Measurements from ENCODE around the gene HES6. TPM values are rescaled to one million over a fixed set of nuclear protein-coding genes. Genes with fewer than 3 reads are reported as not detected.
A peak's percentile ranks its signal among the peaks of the same experiment; 100 is the strongest.

Gene HES6
- total RNA-seq, 1 donor from 2014 or later: 2.7 TPM

DNA sequence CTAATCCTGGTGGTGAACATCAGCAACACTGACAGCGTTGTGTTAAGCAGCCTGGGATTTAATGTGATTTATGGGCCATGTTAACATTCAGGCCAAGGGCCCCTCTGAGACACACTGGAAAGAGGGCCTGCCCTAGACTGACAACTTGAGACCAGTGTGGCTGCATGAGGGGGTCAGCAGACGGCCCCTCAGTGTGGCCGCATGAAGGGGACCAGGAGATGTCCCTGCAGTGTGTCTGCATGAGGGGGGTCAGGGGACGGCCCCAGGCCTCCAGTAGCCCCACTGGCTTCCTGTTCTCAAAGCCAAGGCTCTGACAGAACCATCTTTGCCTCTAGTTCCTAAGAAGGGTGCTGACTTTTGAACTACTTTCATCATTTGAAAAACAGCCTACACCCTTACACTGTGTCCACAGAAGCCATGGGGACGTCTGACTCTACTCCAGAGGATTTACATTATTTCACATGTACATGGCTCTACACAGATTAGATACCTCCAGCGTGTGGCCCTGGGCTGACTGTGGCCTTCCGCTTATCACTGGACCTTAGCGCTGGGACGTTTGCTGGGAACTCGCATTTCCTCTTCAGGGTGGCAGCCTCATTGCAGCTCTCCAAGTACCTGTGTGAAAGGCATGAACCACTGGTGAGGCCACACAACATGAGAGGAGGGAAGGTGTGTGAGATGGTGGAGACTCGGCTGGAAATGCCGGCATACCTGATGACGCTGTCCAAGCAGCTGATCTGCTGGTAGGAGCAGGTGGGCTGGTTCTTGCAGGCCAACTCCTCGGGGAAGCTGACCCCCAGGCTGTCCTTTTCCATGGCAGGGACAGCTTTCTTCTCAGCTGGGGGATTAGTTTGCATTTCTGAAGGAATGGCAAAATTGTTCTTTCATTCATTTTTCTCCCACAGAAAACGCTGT, 18.2 kb upstream of the HES6 start:
- intact Hi-C loops (cut with micrococcal nuclease): no loop called here
- ATAC-seq: no peak
- DNase-seq: peak; percentile 12

DNA sequence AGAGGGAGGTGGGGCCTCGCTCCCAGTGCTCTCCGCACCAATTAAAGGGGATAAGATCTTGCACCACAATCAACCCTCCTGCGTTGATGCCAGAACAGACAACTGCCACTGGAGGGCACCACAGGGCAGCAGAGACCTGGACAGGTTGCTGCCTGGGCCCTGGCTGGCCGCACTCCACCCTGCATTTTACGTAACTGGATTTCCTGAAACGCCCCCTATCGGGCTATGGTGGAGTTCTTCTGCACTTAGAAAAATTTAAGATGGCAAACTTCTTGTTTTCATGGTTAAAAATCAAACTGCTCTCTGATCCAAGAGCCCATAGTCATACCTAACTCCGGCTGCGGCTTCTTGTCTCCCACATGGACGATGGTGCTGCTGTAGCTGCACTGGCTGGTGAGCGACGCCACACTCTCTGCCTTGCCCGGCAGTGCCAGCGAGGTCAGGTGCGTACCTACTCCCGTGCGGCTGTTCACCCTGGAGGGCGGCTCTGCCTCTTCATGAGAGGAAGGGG, 16.8 kb upstream of the HES6 start:
- peak; percentile 69 for ATAC-seq
- peak; percentile 81 for DNase-seq
- intact Hi-C loops (cut with micrococcal nuclease): no loop called here

DNA sequence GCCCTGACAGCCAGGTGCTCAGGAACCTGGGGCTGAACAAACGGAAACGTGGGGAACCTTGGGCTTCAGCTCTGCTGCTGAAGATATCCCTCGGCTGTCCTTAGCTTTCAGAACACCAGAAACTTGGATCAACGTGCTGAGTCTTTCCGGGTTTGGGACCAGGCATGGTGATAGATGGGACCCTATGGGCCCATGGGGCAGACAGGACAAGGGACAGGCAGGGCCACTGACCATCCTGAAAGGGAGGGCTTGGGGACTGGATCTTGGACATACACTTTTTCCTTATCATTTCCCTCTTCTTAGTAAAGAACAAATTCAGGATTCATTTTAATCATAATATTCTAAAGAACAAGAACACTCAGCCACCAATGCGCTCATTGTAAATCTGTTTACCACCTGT, 16.3 kb upstream of the HES6 start:
- intact Hi-C loops (cut with micrococcal nuclease): no loop called here
- no peak for ATAC-seq
- DNase-seq: peak; percentile 6

DNA sequence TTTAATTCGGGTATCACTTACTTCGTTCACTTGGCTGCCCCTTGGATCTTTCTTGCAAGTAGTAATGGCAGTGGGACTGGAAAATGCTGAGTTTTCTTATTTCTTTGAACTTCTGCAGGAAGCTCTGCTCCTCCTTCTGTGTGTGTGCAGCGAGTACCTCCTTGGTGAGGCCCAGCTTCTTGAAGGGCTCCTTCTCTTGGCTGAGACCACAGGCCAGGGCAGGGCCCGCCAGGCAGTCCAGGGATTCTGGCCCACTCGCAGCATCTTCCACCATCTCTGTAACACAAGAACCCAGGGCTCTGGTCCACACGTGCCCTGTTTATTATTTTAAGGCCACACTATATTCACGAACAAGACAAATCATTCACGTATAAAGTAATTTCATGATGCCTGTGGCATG, 15.8 kb upstream of the HES6 start:
- ATAC-seq: no peak
- intact Hi-C loops (cut with micrococcal nuclease): no loop called here
- DNase-seq: peak; percentile 3

DNA sequence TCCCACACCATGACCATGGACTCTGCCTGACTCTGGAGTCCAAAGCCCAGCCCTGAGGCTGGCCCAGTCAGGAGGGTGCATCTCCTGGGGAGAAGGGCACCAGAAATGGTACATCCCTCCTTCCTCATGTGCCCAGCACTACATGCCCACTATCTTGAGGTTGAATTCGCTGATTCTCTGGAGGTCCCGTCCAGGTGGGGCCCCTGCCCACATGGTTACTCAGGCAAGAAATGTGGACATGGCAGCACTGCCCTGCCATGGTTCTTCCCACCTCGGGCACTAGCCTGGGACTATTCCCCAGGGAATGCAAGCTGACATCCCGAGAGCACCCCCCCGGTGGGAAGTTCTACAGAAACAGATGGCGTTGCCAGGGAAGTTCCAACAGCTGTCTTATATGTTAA, 15.3 kb upstream of the HES6 start:
- DNase-seq (peak; percentile 14), ATAC-seq (no peak)
- intact Hi-C loops (cut with micrococcal nuclease): no loop called here

DNA sequence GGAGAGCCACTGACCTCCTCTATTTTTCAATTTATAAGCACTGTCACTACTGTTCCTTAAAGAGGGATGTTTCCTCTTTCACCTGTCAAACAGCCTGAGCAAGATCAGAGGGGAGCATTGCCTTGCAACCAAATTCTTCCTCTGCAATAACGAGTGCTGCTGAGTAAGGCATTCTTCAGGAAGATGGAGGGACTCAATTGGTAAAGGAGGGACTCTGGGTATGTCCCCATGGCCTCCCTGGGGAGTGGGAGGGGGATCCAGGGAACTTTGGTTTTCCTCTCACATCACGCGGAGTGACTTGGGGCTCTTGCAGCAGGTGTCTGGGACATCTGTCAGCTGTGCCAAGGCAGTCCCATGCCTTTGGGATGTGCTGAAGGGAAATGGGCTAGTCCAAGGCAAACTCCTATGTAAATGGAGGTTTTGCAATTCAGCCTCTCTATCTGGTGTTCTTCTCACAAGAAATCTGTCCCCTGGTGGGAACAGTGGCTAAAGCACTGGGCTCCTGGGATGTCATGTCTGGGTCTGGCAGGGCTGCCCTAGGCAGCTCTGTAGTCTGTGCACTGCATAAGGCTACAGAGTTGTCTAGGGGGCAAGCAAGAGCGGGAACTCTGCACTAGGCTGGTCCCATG, 14.4 kb upstream of the HES6 start:
- no peak for ATAC-seq
- peak; percentile 11 for DNase-seq
- intact Hi-C loops (cut with micrococcal nuclease): no loop called here

DNA sequence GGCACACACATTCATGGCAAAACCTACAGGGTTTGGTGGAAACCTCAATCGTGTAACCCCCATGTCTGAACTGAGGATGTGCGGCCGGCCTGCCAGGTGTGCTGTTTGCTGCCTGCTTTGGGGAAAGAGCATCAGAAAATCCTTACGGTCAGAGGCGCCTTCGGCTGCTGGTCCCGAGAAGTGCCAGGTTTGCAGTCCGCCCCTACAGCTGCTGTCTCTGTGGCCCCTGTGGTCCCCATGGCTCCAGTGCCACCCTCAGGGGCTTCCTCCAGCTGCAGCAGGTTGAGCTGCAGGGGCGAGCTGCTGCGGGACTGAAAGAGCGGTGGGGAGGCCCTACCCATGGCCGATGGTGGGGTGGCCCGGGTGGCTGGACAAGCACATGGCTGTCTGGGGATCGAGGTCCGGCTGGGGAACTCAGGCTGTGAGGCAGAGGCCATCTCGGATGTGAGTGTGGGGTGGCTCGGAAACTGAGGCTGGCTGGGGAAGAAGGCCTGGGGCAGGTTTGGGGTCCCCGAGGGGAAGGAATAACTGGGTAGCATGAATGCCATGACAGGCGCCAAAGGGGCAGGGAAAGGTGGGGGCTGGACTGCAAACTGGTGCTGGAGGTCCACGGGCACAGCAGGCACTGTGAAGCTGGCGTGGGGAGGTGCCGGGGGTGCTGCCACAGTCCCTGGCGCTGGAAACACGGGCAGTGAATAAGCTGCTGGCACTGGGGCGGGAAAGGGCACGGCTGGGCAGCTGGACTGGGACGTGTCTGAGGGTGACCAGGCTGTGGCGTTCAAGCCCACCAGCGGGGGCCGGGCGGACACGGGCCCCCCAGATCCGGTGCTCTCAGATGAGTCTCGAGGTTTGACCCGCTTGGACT, 13.2 kb upstream of the HES6 start:
- intact Hi-C loops (cut with micrococcal nuclease): no loop called here
- no peak for ATAC-seq

DNA sequence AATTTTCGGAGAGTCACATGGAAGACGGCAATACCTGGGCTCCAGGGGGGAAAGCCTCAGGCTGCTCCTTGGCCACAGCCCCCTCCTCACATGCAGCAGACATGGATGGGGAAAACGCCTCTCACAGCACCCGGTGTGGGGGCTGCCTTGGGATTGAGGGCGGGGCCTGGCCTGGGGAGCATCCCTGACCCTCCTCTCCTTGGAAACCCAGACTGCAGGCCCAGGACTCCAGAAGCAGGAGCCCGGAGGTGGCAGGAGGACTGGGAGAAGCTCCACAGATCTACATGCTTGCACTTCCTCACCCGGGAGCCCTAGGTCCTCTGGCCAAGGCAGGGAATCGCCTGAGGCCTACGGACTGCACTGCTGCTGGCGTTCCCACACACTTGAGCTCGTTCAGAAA, 12.1 kb upstream of the HES6 start:
- DNase-seq: peak; percentile 11
- ATAC-seq: no peak
- intact Hi-C loops (cut with micrococcal nuclease): no loop called here

More for the DNA sequence above, 13.2 kb upstream of the HES6 start:
- DNase-seq: peak; percentile 24

DNA sequence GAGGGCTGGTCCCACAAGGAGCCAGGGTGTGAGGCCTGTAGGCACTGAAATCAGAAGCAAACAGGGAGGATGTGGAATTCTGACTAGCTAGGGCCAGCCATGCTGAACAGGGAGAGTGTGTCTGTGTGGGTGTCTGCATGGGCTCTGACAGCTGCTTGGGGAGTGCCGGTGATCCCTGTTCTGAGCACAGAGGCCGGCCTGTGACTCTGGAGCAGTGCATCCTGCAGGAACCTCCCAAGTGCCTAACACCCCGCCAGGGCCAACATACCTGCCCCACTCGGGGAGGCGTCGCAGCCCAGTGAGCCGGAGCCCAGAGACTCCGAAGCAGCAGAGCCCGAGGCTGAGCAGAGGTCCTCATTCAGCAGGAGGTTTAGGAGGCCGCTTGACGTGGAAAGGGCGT, 11.5 kb upstream of the HES6 start:
- ATAC-seq: no peak
- intact Hi-C loops (cut with micrococcal nuclease): no loop called here
- DNase-seq: peak; percentile 27

DNA sequence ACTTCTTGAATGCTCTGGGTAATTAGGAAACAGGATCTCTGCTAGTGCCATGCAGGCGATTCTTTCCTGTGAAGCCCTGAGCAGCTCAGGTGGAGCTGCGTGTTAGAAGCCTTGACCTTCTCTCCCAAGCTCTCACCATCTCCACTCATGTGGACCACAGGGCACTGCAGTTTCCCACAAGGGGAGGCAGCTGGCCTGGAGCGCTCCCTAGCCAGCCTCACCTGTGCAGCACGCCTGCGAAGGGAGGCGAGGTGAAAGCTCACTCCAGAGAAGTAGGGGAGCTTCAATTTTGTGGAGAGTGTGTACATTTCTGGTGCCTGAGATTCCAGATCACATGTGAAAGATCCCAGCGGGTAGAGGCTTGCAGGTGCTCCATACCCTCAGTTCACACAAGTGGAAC, 11.1 kb upstream of the HES6 start:
- ATAC-seq (no peak), DNase-seq (no peak)
- intact Hi-C loops (cut with micrococcal nuclease): no loop called here

DNA sequence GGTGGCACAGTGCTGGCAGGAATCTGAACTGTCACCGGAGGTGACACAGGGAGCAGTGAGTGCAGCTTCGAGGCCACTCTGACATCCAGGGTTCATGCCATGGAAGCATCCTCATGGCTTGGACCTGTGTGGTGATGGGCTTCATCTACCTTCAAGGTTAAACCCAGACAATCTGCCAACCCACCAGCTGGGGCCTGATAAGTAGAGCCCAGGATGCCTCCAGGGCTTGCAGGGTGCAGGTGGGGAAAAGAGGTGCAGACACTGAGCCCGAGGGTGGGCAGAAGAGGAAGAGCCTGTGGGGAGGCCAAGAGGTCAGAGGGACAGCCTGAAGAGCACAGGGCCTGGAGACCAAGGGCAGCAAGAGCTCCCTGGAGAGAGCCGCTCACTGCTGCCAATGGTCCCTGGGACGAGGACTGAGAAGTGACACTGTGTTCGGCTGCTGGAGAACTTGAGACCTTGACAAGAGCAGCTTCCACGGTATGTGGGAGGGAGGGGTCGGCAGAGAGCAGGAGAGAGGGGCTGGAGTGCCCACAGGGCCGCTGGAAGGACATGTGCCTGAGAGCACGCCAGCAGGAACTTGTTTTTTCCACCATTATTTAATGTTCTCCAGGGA, 8.1 kb upstream of the HES6 start:
- peak; percentile 25 for ATAC-seq
- intact Hi-C loops (cut with micrococcal nuclease): no loop called here
- peak; percentile 17 for DNase-seq

DNA sequence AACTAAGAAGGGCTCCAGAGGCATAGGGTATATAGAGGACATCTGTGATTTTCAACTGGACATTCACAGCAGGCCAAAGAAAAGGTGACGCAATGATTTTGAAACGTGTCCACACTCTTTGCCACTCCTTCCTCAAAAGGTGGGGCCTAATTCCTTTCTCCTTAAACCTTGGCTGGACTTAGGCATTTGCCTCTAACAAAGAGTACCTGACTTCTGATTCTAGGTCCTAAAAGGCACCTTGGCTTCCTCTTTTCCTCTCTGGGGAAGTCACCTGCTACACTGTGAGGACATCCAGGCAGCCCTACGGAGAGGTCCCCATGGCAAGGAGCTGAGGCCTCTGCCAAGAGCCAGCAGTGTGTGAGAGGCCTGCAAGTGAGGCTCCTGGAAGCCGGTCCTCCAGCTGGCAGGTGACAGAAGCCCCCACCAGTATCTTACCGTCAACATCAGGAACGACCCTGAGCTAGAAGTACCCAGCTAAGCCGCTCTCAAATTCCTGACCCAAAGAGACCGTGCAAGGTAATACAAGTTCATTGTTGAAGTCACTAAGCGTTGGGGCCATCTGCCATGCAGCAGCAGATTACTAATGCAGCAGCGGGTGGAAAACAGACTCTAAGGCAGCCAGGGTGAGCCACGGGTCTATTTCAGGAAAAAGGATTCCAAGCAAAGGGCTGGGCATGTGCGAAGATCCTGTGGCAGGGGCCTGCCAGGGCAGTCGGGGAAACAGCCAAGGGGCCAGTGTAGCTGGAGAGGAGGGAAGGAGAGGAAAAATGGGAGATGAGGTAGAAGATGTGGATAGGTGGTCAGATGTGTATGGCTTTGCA, 7.4 kb upstream of the HES6 start:
- ATAC-seq (no peak), DNase-seq (peak; percentile 16)
- intact Hi-C loops (cut with micrococcal nuclease): no loop called here

DNA sequence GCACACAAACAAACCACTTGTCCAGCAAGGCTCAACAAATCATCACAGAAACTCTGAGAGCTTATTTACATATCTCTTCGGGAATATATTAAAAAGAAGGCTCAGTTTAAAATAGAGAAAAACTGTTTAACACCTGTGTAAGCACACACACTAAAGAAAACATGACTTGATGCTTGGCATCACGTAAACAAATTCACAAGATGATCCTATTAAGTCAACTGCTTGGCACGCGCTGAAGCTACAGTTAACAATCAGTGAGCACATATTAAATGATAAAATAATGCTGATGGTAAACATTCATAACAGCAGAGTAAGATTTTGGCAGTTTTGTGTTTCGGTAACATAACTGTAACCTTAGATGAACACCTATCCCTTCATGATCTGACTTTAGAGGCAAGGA, 4.3 kb upstream of the HES6 start:
- no peak for ATAC-seq
- DNase-seq: no peak
- intact Hi-C loops (cut with micrococcal nuclease): no loop called here

DNA sequence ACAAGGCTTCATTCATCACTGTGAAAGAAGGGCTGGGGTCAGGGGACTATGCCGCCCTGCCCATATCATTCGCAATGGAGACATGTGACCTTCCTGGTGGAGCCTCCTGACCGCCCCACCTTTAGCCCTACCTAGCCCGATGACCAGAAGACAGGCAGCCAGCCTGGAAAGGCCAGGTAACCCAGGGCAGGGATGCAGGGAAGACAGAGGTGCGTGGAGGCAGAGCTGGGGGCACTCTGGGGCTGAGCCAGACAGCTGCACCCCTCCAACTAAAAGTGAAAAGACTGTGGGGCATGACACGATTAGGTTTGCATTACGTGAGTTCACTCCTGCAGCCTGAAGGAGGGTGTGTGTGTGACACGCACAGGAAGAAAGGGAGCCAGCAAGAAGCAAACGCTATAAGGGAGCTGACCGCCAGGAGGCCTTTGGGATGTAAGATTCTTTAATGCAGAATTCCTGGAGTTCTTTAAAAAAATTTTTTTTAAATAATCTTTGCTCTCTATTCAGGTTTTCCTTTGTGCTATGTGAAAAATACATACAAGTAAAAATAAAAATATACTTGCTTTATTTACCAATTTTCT, 3.7 kb upstream of the HES6 start:
- DNase-seq (no peak), ATAC-seq (no peak)
- intact Hi-C loops (cut with micrococcal nuclease): no loop called here

DNA sequence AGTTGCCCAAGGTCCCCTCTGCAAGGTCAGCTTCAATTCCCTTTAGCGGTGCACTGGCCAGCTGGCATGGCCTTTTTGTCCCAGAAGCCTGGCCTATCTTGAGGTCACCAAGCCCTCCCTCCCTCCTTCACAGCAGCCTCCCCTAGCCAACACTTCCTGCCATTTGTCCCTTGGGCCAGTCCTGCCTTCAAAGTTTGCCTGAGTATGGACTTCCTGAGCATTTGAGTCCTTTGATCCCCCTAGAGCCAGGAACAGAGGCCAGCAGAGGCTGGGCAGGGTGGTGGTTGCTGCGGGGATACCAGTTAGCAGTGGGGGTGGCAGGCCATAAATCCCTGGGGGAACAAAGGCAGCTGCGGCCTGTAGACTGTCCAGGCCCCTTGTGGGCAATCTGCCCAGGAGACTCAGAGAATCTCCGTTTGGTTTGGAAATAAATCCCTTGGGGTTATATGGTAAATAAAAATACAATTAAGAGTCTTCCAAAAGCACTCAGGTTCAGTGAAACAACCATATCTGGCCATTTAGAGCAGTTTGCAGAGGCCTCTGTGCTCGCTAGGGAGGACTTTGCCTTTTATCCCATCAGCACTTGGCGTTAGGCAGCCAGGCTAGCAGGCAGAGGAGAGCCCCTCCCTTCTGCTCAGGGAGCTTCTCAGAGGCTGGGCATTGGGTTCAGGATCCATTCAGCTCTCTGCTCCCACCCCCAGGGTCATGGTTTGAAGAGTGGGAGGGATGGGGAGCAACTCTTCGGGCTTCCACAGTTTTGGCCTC, 3.1 kb upstream of the HES6 start:
- intact Hi-C loops (cut with micrococcal nuclease): no loop called here
- ATAC-seq: peak; percentile 28
- DNase-seq: peak; percentile 66

DNA sequence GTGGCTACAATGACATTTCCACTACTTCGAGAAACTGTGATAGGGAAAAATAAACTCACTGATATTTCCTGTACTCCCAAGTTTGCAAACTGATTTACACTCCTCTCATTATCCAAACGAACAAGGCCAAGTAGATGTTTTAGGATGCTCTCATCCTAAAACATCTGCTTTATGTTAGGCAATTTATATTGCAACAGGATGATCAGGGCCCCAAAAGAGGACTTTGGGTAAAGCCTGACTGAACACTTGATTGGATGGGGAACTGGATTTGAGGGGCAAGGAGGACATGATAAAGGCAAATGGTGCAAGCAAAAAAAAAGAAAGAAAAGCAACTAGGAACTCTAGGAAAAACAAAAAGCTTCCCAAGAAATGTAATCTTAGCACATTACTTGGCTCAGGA, 2.1 kb upstream of the HES6 start:
- DNase-seq (no peak), ATAC-seq (no peak)
- intact Hi-C loops (cut with micrococcal nuclease): no loop called here
